ENCODE results near the gene SIGLEC10.

DNA sequence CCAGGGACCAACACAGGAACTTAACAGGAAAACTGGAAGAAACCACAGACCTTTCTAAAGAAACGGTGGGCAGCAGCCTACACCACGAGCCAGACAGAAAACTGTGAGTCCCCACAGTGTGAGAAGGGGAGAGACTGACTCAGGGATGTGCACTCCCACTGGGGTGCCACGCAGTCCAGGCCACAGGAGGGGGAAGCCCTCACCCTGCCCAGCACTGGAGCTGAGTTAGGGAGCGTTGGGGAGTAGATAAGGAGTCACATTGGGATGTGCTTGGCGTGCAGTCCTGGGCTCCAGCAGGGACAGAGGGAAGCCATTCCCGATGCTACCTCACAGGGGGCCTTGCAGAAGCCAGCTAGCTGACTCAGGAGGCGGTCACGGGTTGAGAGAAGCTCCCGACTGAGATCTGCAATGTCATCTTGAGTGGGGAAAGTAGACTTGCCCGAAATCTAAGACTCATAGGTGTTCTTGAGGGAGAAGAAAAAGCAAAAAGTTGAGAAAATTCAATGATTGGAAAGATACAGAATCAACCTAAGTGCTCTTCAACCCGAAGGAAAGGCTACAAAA lies 23.5 kb upstream of the SIGLEC10 start:
- TF ChIP-seq, protein P1, sequence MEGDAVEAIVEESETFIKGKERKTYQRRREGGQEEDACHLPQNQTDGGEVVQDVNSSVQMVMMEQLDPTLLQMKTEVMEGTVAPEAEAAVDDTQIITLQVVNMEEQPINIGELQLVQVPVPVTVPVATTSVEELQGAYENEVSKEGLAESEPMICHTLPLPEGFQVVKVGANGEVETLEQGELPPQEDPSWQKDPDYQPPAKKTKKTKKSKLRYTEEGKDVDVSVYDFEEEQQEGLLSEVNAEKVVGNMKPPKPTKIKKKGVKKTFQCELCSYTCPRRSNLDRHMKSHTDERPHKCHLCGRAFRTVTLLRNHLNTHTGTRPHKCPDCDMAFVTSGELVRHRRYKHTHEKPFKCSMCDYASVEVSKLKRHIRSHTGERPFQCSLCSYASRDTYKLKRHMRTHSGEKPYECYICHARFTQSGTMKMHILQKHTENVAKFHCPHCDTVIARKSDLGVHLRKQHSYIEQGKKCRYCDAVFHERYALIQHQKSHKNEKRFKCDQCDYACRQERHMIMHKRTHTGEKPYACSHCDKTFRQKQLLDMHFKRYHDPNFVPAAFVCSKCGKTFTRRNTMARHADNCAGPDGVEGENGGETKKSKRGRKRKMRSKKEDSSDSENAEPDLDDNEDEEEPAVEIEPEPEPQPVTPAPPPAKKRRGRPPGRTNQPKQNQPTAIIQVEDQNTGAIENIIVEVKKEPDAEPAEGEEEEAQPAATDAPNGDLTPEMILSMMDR (IDR thresholded peaks at IDR 0.05; ENCODE audit: low read length): no peak
- TF ChIP-seq EZH2 (IDR thresholded peaks at IDR 0.05; ENCODE audit: borderline replicate concordance, low read length): no peak
